ENCODE measurements around the gene JMJD7.

JMJD7 gene

DNA sequence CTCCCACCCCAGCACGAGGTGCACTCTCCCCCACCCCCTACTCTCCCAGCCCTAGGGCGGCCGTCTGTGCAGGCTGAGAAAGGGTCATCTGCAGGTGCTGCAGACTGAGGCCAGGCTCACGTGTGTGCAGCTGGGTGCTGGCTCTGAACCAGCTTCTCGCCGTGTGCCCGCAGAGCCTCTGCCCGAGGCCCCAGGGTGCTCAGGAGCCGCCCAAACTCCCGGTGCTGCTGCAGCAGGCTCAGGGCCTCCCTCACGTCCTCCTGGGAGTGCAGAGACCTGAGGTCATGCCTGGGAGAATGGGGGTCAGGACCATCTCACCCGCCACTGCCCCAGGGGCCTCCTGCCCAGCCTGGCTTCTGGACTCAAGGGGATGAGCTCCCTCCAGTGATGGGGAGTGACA, 48.8 kb downstream of the JMJD7 start:
- ATAC-seq = no peak
- no peak for TF ChIP-seq ZNF8 (CRISPR knock-in tag; IDR thresholded peaks at IDR 0.05)
- no peak for TF ChIP-seq ZNF70 (CRISPR knock-in tag; IDR thresholded peaks at IDR 0.05)
- no peak for TF ChIP-seq SNAI2 (CRISPR knock-in tag; IDR thresholded peaks at IDR 0.05)
- no peak for TF ChIP-seq ISL1 (CRISPR knock-in tag; IDR thresholded peaks at IDR 0.05)
- TF ChIP-seq CSDC2 (CRISPR knock-in tag; IDR thresholded peaks at IDR 0.05) = no peak
- TF ChIP-seq GLIS3 (CRISPR knock-in tag; IDR thresholded peaks at IDR 0.05) = no peak
- TF ChIP-seq ZFP3 (CRISPR knock-in tag; IDR thresholded peaks at IDR 0.05) = no peak

DNA sequence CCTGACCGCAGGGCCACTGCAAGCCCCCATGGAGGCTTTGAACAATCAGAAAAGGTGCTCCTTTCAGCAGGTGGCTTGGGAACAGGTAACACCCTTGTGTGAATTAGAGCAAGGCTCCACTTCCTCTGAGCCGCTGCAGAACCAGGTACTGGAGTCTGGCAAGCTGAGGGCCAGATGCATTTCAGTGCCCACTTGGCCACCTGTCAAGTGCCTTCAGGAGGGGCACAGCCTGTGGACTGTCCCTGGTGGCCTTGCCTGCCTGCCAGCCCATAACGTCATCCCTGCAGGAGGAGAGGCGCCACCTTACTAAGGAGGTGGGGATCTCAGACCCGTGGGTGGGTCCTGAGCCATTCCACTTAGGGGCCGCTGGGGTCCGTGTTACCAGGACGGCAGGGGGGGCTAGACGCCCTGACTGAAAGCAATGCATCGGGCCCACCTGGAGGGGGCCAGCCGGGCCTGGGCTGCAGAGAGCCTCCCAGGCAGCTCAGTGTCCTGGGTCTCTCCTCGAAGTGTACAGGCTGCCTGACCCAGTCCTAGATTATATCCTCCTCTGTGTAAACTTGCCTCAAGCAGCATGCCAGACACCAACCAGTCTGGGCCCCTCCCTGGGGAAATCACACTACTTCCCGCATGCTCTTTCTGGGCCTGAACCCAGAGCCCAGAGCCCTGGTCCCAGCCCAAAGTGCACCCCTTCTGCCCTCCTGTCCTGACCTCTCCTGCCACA, 49.9 kb downstream of the JMJD7 start:
- no peak for ATAC-seq
- TF ChIP-seq ESRRG (CRISPR knock-in tag; IDR thresholded peaks at IDR 0.05) (no peak), ZC3H10 (CRISPR knock-in tag; IDR thresholded peaks at IDR 0.05) (no peak), TCF4 (CRISPR knock-in tag; IDR thresholded peaks at IDR 0.05; ENCODE audit: borderline replicate concordance) (no peak), ZNF565 (CRISPR knock-in tag; conservative IDR thresholded peaks at IDR 0.05; ENCODE audit: low read depth) (no peak), TOX (CRISPR knock-in tag; IDR thresholded peaks at IDR 0.05; ENCODE audit: borderline replicate concordance) (no peak), RARB (CRISPR knock-in tag; IDR thresholded peaks at IDR 0.05) (no peak), SNAI2 (CRISPR knock-in tag; IDR thresholded peaks at IDR 0.05) (no peak), ARNTL (CRISPR knock-in tag; IDR thresholded peaks at IDR 0.05; ENCODE audit: borderline replicate concordance, low read depth) (no peak), ZNF8 (CRISPR knock-in tag; IDR thresholded peaks at IDR 0.05) (no peak), PPARA (CRISPR knock-in tag; IDR thresholded peaks at IDR 0.05; ENCODE audit: borderline replicate concordance) (no peak), OSR1 (CRISPR knock-in tag; IDR thresholded peaks at IDR 0.05) (no peak), ZNF70 (CRISPR knock-in tag; IDR thresholded peaks at IDR 0.05) (no peak), BACH2 (CRISPR knock-in tag; IDR thresholded peaks at IDR 0.05; ENCODE audit: borderline replicate concordance) (no peak), ZFP3 (CRISPR knock-in tag; IDR thresholded peaks at IDR 0.05) (no peak)
- TF ChIP-seq, protein P1, sequence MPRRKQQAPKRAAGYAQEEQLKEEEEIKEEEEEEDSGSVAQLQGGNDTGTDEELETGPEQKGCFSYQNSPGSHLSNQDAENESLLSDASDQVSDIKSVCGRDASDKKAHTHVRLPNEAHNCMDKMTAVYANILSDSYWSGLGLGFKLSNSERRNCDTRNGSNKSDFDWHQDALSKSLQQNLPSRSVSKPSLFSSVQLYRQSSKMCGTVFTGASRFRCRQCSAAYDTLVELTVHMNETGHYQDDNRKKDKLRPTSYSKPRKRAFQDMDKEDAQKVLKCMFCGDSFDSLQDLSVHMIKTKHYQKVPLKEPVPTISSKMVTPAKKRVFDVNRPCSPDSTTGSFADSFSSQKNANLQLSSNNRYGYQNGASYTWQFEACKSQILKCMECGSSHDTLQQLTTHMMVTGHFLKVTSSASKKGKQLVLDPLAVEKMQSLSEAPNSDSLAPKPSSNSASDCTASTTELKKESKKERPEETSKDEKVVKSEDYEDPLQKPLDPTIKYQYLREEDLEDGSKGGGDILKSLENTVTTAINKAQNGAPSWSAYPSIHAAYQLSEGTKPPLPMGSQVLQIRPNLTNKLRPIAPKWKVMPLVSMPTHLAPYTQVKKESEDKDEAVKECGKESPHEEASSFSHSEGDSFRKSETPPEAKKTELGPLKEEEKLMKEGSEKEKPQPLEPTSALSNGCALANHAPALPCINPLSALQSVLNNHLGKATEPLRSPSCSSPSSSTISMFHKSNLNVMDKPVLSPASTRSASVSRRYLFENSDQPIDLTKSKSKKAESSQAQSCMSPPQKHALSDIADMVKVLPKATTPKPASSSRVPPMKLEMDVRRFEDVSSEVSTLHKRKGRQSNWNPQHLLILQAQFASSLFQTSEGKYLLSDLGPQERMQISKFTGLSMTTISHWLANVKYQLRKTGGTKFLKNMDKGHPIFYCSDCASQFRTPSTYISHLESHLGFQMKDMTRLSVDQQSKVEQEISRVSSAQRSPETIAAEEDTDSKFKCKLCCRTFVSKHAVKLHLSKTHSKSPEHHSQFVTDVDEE (CRISPR knock-in tag; IDR thresholded peaks at IDR 0.05) = no peak
- TF ChIP-seq, protein P2, sequence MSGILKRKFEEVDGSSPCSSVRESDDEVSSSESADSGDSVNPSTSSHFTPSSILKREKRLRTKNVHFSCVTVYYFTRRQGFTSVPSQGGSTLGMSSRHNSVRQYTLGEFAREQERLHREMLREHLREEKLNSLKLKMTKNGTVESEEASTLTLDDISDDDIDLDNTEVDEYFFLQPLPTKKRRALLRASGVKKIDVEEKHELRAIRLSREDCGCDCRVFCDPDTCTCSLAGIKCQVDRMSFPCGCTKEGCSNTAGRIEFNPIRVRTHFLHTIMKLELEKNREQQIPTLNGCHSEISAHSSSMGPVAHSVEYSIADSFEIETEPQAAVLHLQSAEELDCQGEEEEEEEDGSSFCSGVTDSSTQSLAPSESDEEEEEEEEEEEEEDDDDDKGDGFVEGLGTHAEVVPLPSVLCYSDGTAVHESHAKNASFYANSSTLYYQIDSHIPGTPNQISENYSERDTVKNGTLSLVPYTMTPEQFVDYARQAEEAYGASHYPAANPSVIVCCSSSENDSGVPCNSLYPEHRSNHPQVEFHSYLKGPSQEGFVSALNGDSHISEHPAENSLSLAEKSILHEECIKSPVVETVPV (CRISPR knock-in tag; IDR thresholded peaks at IDR 0.05) = no peak
- TF ChIP-seq, protein P3, sequence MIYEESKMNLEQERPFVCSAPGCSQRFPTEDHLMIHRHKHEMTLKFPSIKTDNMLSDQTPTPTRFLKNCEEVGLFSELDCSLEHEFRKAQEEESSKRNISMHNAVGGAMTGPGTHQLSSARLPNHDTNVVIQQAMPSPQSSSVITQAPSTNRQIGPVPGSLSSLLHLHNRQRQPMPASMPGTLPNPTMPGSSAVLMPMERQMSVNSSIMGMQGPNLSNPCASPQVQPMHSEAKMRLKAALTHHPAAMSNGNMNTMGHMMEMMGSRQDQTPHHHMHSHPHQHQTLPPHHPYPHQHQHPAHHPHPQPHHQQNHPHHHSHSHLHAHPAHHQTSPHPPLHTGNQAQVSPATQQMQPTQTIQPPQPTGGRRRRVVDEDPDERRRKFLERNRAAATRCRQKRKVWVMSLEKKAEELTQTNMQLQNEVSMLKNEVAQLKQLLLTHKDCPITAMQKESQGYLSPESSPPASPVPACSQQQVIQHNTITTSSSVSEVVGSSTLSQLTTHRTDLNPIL (CRISPR knock-in tag; IDR thresholded peaks at IDR 0.05; ENCODE audit: low read depth) = no peak
- TF ChIP-seq, protein P4, sequence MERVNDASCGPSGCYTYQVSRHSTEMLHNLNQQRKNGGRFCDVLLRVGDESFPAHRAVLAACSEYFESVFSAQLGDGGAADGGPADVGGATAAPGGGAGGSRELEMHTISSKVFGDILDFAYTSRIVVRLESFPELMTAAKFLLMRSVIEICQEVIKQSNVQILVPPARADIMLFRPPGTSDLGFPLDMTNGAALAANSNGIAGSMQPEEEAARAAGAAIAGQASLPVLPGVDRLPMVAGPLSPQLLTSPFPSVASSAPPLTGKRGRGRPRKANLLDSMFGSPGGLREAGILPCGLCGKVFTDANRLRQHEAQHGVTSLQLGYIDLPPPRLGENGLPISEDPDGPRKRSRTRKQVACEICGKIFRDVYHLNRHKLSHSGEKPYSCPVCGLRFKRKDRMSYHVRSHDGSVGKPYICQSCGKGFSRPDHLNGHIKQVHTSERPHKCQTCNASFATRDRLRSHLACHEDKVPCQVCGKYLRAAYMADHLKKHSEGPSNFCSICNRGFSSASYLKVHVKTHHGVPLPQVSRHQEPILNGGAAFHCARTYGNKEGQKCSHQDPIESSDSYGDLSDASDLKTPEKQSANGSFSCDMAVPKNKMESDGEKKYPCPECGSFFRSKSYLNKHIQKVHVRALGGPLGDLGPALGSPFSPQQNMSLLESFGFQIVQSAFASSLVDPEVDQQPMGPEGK (CRISPR knock-in tag; IDR thresholded peaks at IDR 0.05; ENCODE audit: borderline replicate concordance) = no peak
- TF ChIP-seq, protein P5, sequence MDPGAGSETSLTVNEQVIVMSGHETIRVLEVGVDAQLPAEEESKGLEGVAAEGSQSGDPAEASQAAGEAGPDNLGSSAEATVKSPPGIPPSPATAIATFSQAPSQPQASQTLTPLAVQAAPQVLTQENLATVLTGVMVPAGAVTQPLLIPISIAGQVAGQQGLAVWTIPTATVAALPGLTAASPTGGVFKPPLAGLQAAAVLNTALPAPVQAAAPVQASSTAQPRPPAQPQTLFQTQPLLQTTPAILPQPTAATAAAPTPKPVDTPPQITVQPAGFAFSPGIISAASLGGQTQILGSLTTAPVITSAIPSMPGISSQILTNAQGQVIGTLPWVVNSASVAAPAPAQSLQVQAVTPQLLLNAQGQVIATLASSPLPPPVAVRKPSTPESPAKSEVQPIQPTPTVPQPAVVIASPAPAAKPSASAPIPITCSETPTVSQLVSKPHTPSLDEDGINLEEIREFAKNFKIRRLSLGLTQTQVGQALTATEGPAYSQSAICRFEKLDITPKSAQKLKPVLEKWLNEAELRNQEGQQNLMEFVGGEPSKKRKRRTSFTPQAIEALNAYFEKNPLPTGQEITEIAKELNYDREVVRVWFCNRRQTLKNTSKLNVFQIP (CRISPR knock-in tag; IDR thresholded peaks at IDR 0.05; ENCODE audit: borderline replicate concordance, low read depth) = no peak

DNA sequence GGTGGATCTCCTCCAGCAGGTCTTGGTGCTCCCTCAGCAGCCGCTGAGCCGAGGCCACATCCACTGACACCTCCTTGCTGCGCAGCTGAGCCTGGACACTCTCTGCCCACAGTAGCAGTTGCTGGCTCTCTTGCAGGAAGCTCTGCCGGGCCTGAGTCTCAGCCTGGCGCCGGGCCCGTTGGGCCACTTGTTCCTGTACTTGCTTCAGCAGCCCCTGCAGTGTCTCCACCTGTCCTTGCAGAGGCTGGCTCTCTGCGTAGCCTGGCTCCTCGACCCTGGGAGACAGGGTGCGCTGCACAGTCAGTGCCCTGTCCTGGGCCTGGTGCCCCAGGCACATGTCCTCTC, 50.4 kb downstream of the JMJD7 start:
- ATAC-seq = no peak
- TF ChIP-seq, protein P1 (CRISPR knock-in tag; IDR thresholded peaks at IDR 0.05) = no peak
- TF ChIP-seq, protein P2 (CRISPR knock-in tag; IDR thresholded peaks at IDR 0.05) = no peak
- no peak for TF ChIP-seq ESRRG (CRISPR knock-in tag; IDR thresholded peaks at IDR 0.05)
- TF ChIP-seq, protein P5 (CRISPR knock-in tag; IDR thresholded peaks at IDR 0.05; ENCODE audit: borderline replicate concordance, low read depth) = no peak
- TF ChIP-seq RARB (CRISPR knock-in tag; IDR thresholded peaks at IDR 0.05) = no peak
- no peak for TF ChIP-seq ZFP3 (CRISPR knock-in tag; IDR thresholded peaks at IDR 0.05)
- TF ChIP-seq ZNF8 (CRISPR knock-in tag; IDR thresholded peaks at IDR 0.05) = no peak
